Peyer's patch (tissue), 4 donors: ENCODE measurements around the gene WWOX. TPM values are rescaled to one million over a fixed set of nuclear protein-coding genes. Genes with fewer than 3 reads are reported as not detected.

ENCODE experiments used
- DNase-seq, 3 donors: peaks; one replicate each; pipeline ENCODE4 v3.0.0-alpha.2; 2017 to 2019
- H3K27ac ChIP-seq, 4 donors: fragments of 200-600 bp; sonication (generic); one replicate each; pipeline ENCODE4 v1.5.1; 2016 to 2019
- H3K27me3 ChIP-seq, 2 donors: fragments of 200-600 bp; sonication (generic); one replicate each; pipeline ENCODE4 v1.5.1; 2019
- H3K36me3 ChIP-seq, 3 donors: fragments of 200-600 bp; sonication (generic); one replicate each; pipeline ENCODE4 v1.5.1; 2016 to 2019
- H3K4me1 ChIP-seq, 4 donors: fragments of 200-600 bp; sonication (generic); one replicate each; pipeline ENCODE4 v1.5.1; 2016 to 2019
- H3K4me3 ChIP-seq, 4 donors: fragments of 200-600 bp; sonication (generic); 1 replicate in 3 of 4; 2 replicates in 1 of 4; pipeline ENCODE4 v1.5.1; 2016 to 2019; ENCODE audit warnings: mild to moderate bottlenecking in 1 of 4
- H3K9me3 ChIP-seq, 4 donors: fragments of 200-600 bp; sonication (generic); one replicate each; pipeline ENCODE4 v1.5.1; 2016 to 2019; ENCODE audit warnings: mild to moderate bottlenecking in 1 of 4
- POLR2A ChIP-seq, 2 donors: fragments of 450-650 bp; IDR thresholded peaks; one replicate each; pipeline ENCODE4 v1.5.1; 2017; ENCODE audit warnings: antibody characterized with exemption in 2 of 2, mild to moderate bottlenecking in 2 of 2, moderate library complexity in 2 of 2
- total RNA-seq, 4 donors: library from RNA; depleted of rRNA; stranded (reverse); fragments of >200 nt; gene quantifications; one replicate each; pipeline ENCODE4 v1.1.0, GENCODE V29; 2016
- TF ChIP-seq, protein P1 (sequence below), 6 experiments: fragments of 450-650 bp in 4 of 6; fragments of 200-600 bp in 2 of 6; sonication (generic) in 1 of 6; IDR thresholded peaks; one replicate each; pipeline ENCODE4 v1.5.1; 2017 to 2019; ENCODE audit warnings: antibody characterized with exemption in 6 of 6, mild to moderate bottlenecking in 3 of 6, moderate library complexity in 1 of 6

Gene WWOX
- total RNA-seq, 4 donors from 2014 or later: 17.3 to 197 (median 57.5) TPM

DNA sequence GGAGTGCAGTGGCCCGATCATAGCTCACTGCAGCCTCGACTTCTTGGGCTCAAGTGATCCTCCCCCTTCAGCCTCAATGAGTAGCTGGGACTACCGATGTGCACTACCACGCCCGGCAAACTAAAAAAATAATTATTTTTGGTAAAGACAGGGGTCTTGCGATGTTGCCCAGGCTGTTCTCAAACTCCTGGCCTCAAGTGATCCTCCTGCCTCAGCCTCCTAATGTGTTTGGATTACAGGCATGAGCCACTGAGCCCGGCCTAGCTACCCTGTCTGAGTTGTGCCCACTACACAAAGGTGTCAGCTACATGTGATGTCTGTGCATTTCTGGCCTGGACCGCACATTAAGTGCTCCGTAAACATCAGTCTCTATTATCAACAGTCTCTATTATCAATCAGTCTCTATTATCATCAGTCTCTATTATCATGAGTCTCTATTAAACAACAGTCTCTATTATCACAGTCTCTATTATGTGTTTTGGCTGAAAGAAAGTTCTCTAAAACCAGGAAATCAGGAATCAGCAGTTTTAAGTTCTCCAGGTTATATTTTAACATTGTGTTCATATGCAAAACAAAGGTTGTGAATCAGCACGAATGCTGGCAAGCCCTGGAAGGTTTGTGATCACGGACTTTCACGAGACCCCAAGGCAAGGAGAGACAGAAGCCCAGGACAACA lies 721 bp upstream of the WWOX start:
- H3K4me3 ChIP-seq: peak overlapping the region; percentile 79 to 90 (median 82)
- no peak for DNase-seq
- no peak for TF ChIP-seq POLR2A (IDR thresholded peaks at IDR 0.05)
- TF ChIP-seq, protein P1, sequence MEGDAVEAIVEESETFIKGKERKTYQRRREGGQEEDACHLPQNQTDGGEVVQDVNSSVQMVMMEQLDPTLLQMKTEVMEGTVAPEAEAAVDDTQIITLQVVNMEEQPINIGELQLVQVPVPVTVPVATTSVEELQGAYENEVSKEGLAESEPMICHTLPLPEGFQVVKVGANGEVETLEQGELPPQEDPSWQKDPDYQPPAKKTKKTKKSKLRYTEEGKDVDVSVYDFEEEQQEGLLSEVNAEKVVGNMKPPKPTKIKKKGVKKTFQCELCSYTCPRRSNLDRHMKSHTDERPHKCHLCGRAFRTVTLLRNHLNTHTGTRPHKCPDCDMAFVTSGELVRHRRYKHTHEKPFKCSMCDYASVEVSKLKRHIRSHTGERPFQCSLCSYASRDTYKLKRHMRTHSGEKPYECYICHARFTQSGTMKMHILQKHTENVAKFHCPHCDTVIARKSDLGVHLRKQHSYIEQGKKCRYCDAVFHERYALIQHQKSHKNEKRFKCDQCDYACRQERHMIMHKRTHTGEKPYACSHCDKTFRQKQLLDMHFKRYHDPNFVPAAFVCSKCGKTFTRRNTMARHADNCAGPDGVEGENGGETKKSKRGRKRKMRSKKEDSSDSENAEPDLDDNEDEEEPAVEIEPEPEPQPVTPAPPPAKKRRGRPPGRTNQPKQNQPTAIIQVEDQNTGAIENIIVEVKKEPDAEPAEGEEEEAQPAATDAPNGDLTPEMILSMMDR (IDR thresholded peaks at IDR 0.05): no peak

DNA sequence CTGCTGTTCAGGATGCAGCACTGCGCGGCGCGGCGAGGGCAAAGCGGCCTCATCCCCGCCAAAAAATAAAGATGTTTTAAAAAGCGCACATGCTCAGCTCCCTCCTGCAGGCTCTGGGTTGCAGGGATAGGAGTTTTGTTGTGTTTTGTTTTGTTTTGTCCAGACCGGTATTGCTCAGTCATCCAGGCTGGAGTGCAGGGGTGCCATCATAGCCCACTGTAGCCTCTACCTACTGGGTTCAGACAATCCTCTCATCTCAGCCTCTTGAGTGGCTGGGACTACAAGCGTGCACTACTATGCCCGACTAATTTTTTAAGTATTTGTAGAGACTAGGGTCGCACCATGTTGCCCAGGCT lies 636 bp downstream of the WWOX start:
- Histone ChIP-seq H3K4me3 (peak overlapping the region; percentile 79 to 90 (median 82)), H3K27me3 (no peaks in the 10 kb centered on the region), H3K36me3 (no peaks in the 10 kb centered on the region), H3K4me1 (peaks cover 0 to 6% (median 2%) of the 10 kb centered on the region in 4 donors), H3K9me3 (no peaks in the 10 kb centered on the region), H3K27ac (peak overlapping the region; percentile 81 to 94 (median 89))
- TF ChIP-seq, protein P1 (IDR thresholded peaks at IDR 0.05): peak in 3 of 6 experiments; percentile 59 to 95 (median 95)
- no peak for TF ChIP-seq POLR2A (IDR thresholded peaks at IDR 0.05)
- no peak for DNase-seq

More for the DNA sequence above, 721 bp upstream of the WWOX start:
- peak overlapping the region; percentile 58 to 94 (median 89) for H3K27ac ChIP-seq
- peaks cover 0 to 6% (median 2%) of the 10 kb centered on the region in 4 donors for H3K4me1 ChIP-seq
- H3K9me3 ChIP-seq: no peaks in the 10 kb centered on the region
- H3K27me3 ChIP-seq: no peaks in the 10 kb centered on the region
- no peaks in the 10 kb centered on the region for H3K36me3 ChIP-seq

DNA sequence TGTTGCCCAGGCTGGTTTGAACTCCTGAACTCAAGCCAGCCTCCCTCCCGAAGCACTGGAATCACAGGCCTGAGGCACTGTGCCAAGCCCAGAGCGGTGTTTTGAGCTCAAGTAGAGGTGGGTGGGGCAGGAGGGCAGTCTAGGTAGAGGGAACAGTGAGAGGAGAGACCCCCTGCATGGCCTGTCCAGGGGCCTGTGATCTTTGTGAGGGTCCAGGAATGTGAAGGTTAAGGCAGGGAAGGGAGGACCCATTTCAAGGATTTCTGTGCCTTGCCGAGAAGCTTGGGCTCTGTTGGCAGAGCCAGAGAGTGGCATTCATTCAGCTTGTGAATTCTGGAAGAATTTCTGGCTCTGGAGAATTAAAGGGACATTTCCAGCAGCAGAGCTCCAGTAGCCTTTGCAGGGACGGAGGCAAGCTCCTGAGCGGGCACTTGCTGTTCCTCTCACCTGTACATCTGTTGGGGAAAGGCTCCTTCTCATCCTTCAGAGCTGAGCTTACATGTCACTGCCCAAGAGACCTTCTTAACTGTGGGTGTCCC lies 2.7 kb downstream of the WWOX start:
- DNase-seq: no peak
- no peaks in the 10 kb centered on the region for H3K36me3 ChIP-seq
- no peaks in the 10 kb centered on the region for H3K27me3 ChIP-seq

DNA sequence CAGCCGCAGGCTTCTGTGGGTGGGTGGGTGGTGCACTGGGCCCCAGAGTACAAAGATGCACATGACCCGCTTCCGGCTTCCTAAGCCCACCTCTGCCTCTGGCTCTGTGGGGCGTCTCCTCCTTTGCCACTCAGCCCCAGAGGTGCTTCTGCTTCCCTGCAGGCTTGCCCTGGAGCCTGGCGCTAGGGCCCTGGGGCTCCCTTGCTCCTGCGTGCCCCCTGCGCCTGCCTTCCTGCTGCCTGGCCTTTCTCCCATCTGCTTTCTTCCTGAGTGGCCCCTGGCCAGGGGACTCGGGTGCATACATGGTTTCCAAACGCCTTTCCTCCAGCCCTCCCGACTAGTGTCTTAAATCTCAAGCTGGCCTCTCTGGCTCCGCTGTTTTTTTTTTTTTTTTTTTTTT lies 3.4 kb downstream of the WWOX start:
- no peak for TF ChIP-seq POLR2A (IDR thresholded peaks at IDR 0.05)
- TF ChIP-seq, protein P1 (IDR thresholded peaks at IDR 0.05): no peak
- Histone ChIP-seq H3K4me3 (no peak overlapping the region), H3K27ac (no peak overlapping the region), H3K4me1 (peaks cover 0 to 6% (median 2%) of the 10 kb centered on the region in 4 donors), H3K36me3 (no peaks in the 10 kb centered on the region), H3K9me3 (no peaks in the 10 kb centered on the region), H3K27me3 (no peaks in the 10 kb centered on the region)
- no peak for DNase-seq

More for the DNA sequence above, 2.7 kb downstream of the WWOX start:
- H3K4me1 ChIP-seq: peaks cover 0 to 6% (median 2%) of the 10 kb centered on the region in 4 donors
- TF ChIP-seq, protein P1 (IDR thresholded peaks at IDR 0.05): no peak
- no peak for TF ChIP-seq POLR2A (IDR thresholded peaks at IDR 0.05)
- no peak overlapping the region for H3K4me3 ChIP-seq
- H3K27ac ChIP-seq: no peak overlapping the region
- no peaks in the 10 kb centered on the region for H3K9me3 ChIP-seq

DNA sequence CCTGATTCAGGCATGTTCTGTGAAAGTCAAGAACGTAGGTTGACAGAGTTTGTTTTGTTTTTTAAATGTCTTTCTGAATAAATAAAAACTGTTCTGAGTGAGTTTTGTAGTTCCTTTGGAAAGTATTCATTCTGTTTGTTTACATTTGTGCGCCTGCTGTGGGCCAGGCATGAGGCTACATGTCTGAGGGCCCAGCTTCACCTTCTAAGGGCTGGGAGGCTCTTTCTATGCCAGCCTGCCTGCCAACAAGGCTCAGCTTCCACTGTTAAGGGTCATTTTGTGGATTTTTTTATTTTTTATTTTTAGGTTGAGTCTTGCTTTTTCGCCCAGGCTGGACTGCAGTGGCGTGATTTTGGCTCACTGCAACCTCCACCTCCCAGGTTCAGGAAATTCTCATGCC lies 6.1 kb downstream of the WWOX start:
- H3K27ac ChIP-seq: no peak overlapping the region
- no peak overlapping the region for H3K4me3 ChIP-seq
- DNase-seq: no peak
- H3K36me3 ChIP-seq: peaks cover 0 to 2% (median 0%) of the 10 kb centered on the region in 3 donors
- peaks cover 0 to under 1% (median 0%) of the 10 kb centered on the region in 4 donors for H3K4me1 ChIP-seq
- TF ChIP-seq POLR2A (IDR thresholded peaks at IDR 0.05): no peak
- TF ChIP-seq, protein P1 (IDR thresholded peaks at IDR 0.05): no peak
- no peaks in the 10 kb centered on the region for H3K27me3 ChIP-seq
- no peaks in the 10 kb centered on the region for H3K9me3 ChIP-seq
